Activated T-helper 1 cell treated with anti-CD3 and anti-CD28 coated beads, Interleukin-2, amount 50 U/mL, for 16 hours (primary cell): Measurements from ENCODE around the gene MROH2A.
"Not testable (repeated sequence)": the region's sequence is repeated elsewhere in the genome, so short reads cannot be mapped to it uniquely, and the experiment has no call there.

Source experiments
- DNase-seq, 2 donors: peaks; one replicate each; pipeline ENCODE4 v3.0.0-alpha.2; 2020; ENCODE audit warnings: low read depth in 1 of 2, low spot score in 1 of 2

MROH2A gene, protein sequence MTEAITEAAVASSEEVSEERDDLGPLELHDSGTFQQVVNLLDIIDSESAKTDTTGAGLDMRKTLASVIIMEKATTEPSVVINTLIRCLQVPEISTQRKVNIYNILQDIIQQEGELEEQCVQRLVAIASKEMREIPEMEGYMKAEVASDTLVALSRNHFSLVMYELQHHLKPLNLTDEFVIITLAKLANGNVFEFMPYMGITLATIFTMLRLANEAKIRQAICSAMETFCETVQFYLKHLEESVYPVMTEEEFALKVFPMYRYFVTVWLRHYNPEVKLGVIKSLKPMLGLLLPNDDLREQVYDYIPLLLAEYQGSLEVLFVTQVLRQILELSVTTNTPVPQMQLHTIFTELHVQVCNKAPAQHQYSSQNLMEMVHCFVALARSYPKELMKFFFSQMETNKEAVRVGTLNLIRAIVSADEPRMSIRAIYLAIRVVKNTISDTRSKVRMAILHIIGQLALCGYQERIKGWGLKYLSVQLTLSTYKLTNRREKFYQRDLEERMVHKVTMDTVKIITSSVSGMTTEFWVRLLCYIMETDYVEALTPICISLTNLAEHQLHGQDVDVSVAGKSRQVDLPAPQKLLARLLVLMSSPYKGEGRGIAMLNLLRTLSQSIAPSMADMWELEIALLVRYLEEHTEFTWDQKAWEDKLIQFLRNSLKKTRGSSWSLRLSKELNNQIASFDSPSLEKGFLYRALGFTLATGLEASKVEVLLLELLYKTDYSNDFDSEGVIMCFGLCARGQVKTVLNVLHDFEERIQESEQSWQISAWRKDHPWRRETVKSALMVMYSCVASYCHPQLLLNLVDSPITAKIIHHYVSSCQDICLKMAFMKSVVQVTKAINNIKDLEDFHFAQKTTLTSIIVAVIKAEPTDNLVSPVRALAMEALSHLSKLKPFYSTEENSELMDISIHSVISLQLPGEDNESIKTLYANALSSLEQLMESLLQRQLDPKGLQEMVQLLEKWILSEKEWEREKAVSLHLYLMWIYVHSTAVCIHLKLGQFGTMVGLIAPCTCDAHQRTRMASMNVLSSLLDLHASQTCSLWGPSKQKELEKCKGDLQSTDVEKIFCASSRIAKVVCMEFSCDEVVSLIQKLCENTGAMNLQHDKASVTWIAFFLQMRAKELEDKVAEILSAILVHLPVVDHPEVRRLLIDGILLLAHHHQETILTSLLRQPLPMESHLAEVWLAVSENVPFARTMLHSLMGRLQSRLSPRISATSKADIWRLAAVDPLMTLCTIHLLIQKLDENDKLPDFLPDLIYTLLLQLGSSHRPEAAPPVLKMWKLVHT (N-terminal part only)

GRCh38 chr2:233778030-233778429 is at the start of gene MROH2A:
Gene MROH2A, plus strand, starts transcription at chr2:233778330. Its CDS starts 1,029 bp downstream, at chr2:233779359.
- no peak for DNase-seq

- DNase-seq, result no peak
Observed at GRCh38 chr2:233728723-233729301, 49.3 kb upstream of the MROH2A start, which contains the start of gene UGT1A3. Gene UGT1A3, plus strand, starts transcription at chr2:233729042. Its CDS starts 85 bp downstream, at chr2:233729127.

DNA sequence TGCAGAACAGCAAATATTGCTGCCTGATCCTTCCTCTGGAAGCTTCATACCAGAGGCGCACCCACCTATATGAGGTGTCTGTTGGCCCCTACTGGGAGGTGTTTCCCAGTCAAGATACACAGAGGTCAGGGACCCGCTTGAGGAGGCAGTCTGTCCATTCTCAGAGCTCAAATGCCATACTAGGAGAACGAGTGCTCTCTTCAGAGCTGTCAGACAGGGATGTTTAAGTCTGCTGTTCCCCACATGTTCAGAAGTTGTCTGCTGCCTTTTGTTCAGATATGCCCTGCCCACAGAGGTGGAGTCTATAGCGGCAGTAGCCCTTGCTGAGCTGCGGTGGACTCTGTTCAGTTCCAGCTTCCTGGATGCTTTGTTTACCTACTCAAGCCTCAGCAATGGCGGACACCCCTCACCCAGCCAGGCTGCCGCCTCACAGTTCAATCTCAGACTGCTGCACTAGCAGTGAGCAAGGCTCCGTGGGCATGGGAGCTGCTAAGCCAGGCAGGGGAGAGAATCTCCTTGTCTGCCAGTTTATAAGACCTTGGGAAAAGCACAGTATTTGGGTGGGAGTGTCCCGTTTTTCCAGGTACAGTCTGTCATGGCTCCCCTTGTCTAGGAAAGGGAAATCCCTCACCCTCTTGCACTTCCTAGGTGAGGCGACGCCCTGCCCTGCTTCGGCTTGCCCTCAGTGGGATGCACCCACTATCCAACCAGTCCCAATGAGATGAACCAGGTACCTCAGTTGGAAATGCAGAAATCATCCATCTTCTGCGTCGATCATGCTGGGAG is 41.1 kb upstream of the MROH2A start:
- not testable (repeated sequence) for DNase-seq

DNA sequence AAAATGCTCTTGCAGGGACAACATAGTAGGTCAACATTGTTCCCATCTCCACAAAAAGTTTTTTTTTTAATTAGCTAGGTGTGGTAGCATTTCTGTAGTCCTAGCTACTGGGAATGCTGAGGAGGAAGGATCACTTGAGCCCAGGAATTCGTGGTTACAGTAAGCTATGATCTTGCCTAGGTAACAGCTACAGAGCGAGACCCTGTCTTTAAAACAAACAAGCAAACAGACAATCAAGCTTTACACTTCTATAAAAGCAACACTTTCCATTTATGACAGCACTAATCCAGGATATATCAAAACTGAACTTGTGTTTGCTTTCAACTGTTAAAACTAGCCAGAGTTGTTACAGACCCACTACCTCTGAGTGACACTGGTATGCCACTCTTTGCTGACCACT is 37.3 kb upstream of the MROH2A start:
- DNase-seq, result no peak

DNA sequence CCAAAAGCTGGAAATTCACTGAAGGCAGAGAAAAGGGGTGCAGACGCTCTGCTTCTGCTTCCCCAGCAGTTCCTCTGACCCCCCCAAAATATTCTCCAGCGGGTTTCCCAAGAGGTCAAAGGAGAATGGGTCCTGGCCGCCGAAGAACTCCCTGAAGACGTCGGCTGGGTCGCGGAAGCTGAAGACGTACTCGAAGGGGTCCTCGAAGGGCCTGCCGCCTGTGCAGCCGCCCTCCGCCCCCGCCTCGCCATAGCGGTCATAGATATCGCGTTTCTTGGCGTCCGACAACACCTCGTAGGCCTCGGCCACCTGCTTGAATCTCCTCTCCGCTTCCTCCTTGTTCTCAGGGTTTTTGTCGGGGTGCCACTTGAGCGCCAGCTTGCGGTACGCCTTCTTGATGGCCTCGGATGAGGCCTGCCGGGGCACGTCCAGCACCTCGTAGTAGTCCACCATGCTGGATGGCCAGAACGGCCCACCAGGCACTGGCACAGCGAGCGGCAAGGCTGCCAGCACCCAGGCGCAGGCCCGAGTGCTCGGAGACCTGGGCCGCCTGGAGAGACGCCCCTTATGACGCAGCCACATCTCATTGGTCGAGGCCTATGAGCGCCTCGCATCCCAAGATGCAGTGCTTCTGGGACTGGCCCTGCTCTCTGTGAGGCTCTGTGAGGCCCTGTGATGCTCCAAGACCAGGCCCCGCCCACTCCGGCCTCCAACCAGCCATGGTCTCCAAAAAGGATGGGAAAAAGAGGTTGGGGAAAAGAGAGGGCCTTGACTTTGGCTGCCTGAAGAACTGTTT is 34.5 kb upstream of the MROH2A start:
- DNase-seq, result no peak

DNA sequence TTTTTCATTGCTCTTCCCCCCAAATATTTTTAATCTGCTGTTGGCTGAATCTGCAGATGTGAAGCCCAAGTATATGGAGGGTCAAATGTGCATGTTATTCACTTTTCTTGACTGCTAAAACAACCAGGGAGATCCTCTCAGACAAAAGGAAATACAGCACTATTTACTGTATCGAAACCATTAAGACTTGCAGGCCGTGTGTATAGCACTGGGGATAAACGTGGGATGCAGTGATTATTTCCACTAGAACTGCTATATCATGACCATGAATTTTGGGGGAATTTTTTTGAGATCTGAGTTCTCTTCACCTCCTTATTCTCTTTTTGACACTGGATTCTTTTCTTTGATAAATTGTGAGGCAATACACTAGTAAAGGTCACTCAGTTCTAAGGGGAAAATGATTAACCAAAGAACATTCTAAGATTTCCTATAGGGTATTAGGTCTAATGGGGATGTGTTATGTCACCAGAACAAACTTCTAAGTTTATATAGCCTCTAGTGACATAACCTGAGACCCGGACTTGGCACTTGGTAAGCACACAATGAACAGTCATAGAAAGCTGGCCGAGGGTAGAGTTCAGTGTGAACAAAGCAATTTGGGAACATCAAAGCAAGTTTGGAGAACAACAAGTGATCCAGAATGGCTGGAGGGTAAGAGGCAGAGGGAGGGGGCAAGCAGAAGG is 32.9 kb upstream of the MROH2A start:
- DNase-seq, result no peak

GRCh38 chr2:233745838-233746237 is 32.3 kb upstream of the MROH2A start:
- not testable (repeated sequence) for DNase-seq

DNA sequence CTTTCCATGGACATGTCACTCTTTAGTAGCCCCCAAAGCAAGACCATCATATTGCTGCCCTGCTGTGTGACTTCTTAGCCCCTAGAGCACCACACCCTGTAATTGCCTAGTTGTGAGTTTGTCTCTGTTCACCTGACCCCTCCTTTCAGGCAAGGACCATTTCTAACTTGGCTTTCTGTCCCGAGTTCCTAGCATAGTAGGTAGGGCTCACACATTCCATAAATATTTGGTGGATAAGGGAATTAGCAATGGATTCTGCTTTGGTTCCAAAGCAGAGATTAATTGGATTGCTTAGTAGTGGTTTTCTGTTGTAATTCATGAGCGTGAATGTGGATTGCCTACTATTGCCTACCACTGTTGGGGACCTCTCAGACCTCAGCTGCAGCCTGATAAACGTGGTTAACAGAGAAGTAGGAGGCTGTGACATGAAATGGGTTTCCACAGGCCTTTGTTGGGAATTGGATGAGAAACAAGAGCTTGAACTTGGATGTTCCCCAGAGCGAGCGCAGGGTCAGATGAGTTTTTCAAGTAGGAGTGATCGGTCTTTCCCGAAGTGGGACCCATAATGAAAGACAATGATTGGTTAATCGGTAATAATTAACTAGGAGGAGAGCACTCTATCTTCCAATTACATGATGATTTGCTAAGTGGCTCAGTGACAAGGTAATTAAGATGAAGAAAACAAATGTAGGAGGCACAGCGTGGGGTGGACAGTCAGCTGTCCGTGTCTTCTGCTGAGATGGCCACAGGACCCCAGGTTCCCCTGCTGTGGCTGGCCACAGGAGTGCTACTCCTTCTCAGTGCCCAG is 31.5 kb upstream of the MROH2A start:
- no peak for DNase-seq

- DNase-seq, result no peak
Observed at GRCh38 chr2:233747283-233747544, 30.9 kb upstream of the MROH2A start.

- not testable (repeated sequence) for DNase-seq
Observed at GRCh38 chr2:233750689-233751088, 27.4 kb upstream of the MROH2A start.

GRCh38 chr2:233751212-233752009 is 26.7 kb upstream of the MROH2A start:
- DNase-seq, result not testable (repeated sequence)

GRCh38 chr2:233754872-233755611 is 23.1 kb upstream of the MROH2A start:
- no peak for DNase-seq

DNA sequence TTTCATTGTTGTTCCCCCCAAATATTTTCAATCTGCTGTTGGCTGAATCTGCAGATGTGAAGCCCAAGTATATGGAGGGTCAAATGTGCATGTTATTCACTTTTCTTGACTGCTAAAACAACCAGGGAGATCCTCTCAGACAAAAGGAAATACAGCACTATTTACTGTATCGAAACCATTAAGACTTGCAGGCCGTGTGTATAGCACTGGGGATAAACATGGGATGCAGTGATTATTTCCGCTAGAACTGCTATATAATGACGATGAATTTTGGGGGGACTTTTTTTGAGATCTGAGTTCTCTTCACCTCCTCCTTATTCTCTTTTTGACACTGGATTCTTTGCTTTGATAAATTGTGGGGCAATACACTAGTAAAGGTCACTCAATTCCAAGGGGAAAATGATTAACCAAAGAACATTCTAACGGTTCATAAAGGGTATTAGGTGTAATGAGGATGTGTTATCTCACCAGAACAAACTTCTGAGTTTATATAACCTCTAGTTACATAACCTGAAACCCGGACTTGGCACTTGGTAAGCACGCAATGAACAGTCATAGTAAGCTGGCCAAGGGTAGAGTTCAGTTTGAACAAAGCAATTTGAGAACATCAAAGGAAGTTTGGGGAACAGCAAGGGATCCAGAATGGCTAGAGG is 21.6 kb upstream of the MROH2A start:
- no peak for DNase-seq

GRCh38 chr2:233758141-233758540 is 20.0 kb upstream of the MROH2A start:
- no peak for DNase-seq

DNA sequence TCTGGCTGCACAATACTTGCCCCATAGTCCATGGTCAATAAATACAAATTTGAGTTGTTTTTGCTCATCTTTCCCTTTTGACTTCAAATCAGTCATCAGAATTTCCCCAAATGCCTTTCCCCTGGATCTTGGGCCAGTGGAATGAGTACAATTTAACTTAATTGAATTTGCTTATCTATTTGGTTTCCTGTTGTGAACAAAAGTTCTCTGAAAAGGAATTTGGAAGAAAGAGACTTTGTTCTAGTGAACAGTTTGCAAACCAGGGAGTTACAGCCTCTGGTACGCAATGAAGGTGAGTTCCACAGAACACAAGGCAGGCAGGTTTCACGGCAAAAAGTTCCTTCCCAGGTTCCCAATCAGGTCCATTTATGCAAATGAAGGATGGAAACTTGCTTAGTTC is 19.3 kb upstream of the MROH2A start:
- no peak for DNase-seq

- no peak for DNase-seq
Observed at GRCh38 chr2:233760043-233760442, 18.1 kb upstream of the MROH2A start, which contains the start of gene UGT1A1. Gene UGT1A1, plus strand, starts transcription at chr2:233760270. Its CDS starts 18 bp downstream, at chr2:233760288.
